B cell (primary cell): ENCODE measurements around the gene XIRP2.
"Not testable (repeated sequence)": the region's sequence is repeated elsewhere in the genome, so short reads cannot be mapped to it uniquely, and the experiment has no call there.

Experiments
- CTCF ChIP-seq: fragments of 200-600 bp; IDR thresholded peaks from one replicate; pipeline ENCODE4 v1.8.0; 2022; ENCODE audit warnings: antibody characterized with exemption, mild to moderate bottlenecking
- EZH2 ChIP-seq: IDR thresholded peaks from 2 replicates; pipeline ENCODE4 v1.6.1; 2012; ENCODE audit warnings: borderline replicate concordance, low read depth, mild to moderate bottlenecking, moderate library complexity, low read length; ENCODE audit not compliant: insufficient read depth, poor library complexity, severe bottlenecking

- not testable (repeated sequence) for TF ChIP-seq CTCF, EZH2
Measured at GRCh38 chr2:167098931-167099330, 210.7 kb downstream of the XIRP2 start.
